ENCODE data around the gene MYH14. TPM values are rescaled to one million over a fixed set of nuclear protein-coding genes. Genes with fewer than 3 reads are reported as not detected.

MYH14 gene
- total and polyA plus RNA-seq, 9 of the 15 experiments (the other 6 are each of a cell fraction or from before 2014, with no cell fraction given) = 0.04 to 0.86 (median 0.19) TPM; not detected in 2

DNA sequence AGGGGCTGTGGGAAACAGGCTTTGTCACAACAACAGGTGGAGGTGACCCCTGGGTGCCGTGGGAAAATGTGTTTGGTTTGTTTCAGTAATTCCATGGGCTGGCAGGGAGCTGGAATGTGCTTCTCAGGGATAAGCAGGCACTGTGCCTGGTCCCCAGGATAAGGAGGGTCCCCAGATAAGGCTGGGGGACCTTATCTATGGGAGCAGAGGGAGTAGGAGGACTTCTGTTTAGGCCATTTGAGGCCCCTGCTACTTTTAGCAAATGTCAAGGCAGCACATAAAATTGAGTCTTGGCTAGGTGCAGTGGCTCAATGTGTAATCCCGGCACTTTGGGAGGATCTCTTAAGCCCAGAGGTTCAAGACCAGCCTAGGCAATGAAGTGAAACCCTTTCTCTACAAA is 66.2 kb downstream of the MYH14 start (continued):
- no peak for TF ChIP-seq ZBTB40 (IDR thresholded peaks at IDR 0.05)
- TF ChIP-seq ZBTB40 (CRISPR knock-in tag; IDR thresholded peaks at IDR 0.05) = no peak
- no peak; the same call in 1 of the 2 replicates for TF ChIP-seq NR4A1 (CRISPR knock-in tag; IDR thresholded peaks at IDR 0.05)
- peak; percentile 96 for TF ChIP-seq NR4A1 (tag; IDR thresholded peaks at IDR 0.05)
- TF ChIP-seq XRCC3 (IDR thresholded peaks at IDR 0.05) = no peak
- TF ChIP-seq NFXL1 (CRISPR knock-in tag; IDR thresholded peaks at IDR 0.05) = no peak
- no peak for TF ChIP-seq ZNF507 (tag; conservative IDR thresholded peaks at IDR 0.05)
- TF ChIP-seq MBD2 (IDR thresholded peaks at IDR 0.05; ENCODE audit: borderline replicate concordance, low read depth) = peak; percentile 86
- TF ChIP-seq FOS (IDR thresholded peaks at IDR 0.05; ENCODE audit: extremely low read depth, insufficient read length) = no peak
- no peak for TF ChIP-seq ZC3H11A (IDR thresholded peaks at IDR 0.05; ENCODE audit: low read depth, low read length)
- no peak for TF ChIP-seq ERF (CRISPR knock-in tag; IDR thresholded peaks at IDR 0.05)
- no peak for TF ChIP-seq MAFK (IDR thresholded peaks at IDR 0.05; ENCODE audit: low read length)
- peak; percentile 8 for TF ChIP-seq POLR3A (IDR thresholded peaks at IDR 0.05; ENCODE audit: borderline replicate concordance, extremely low read depth, insufficient read depth, insufficient read length)
- TF ChIP-seq ZNF707 (CRISPR knock-in tag; conservative IDR thresholded peaks at IDR 0.05) = no peak
- TF ChIP-seq ZC3H8 (IDR thresholded peaks at IDR 0.05) = no peak
- no peak for TF ChIP-seq ZNF444 (CRISPR knock-in tag; IDR thresholded peaks at IDR 0.05)
- TF ChIP-seq ZBTB49 (CRISPR knock-in tag; IDR thresholded peaks at IDR 0.05; ENCODE audit: borderline replicate concordance) = no peak
- TF ChIP-seq TFAM (CRISPR knock-in tag; conservative IDR thresholded peaks at IDR 0.05) = no peak
- no peak for TF ChIP-seq ZNF140 (CRISPR knock-in tag; IDR thresholded peaks at IDR 0.05)
- peak; percentile 38; the same call in 1 of the 2 replicates for TF ChIP-seq ZNF668 (CRISPR knock-in tag; IDR thresholded peaks at IDR 0.05)
- TF ChIP-seq ZFP30 (CRISPR knock-in tag; IDR thresholded peaks at IDR 0.05; ENCODE audit: borderline replicate concordance) = no peak

All from K562 (cell line).